GM18517 (cell line): ENCODE results near the gene LAMP5.

Source experiments
- ATAC-seq: cut with Tn5 transposase; IDR thresholded peaks from one replicate; pipeline ENCODE4 v1.9.1; 2021; ENCODE audit warnings: mild to moderate bottlenecking, moderate library complexity; ENCODE audit not compliant: unreplicated experiment

The LAMP5 gene

GRCh38 chr20:9578594-9578993, 64.2 kb downstream of the LAMP5 start:
- ATAC-seq, result no peak
